GM12875 (cell line): Measurements from ENCODE around the gene ITGB1.

Experiments used
- H3K4me3 ChIP-seq: one replicate; pipeline ENCODE4 v1.5.1; 2011; ENCODE audit warnings: low read depth, low read length, control low read depth
- CTCF ChIP-seq: IDR thresholded peaks from 2 replicates; pipeline ENCODE4 v1.5.1; 2011; ENCODE audit warnings: low read depth, mild to moderate bottlenecking, control low read depth, inconsistent platforms, low read length, moderate library complexity, borderline replicate concordance; ENCODE audit not compliant: insufficient read depth

The ITGB1 gene

GRCh38 chr10:32940321-32941301 is 17.4 kb downstream of the ITGB1 start:
- H3K4me3 ChIP-seq = no peak overlapping the region
- no peak for TF ChIP-seq CTCF

DNA sequence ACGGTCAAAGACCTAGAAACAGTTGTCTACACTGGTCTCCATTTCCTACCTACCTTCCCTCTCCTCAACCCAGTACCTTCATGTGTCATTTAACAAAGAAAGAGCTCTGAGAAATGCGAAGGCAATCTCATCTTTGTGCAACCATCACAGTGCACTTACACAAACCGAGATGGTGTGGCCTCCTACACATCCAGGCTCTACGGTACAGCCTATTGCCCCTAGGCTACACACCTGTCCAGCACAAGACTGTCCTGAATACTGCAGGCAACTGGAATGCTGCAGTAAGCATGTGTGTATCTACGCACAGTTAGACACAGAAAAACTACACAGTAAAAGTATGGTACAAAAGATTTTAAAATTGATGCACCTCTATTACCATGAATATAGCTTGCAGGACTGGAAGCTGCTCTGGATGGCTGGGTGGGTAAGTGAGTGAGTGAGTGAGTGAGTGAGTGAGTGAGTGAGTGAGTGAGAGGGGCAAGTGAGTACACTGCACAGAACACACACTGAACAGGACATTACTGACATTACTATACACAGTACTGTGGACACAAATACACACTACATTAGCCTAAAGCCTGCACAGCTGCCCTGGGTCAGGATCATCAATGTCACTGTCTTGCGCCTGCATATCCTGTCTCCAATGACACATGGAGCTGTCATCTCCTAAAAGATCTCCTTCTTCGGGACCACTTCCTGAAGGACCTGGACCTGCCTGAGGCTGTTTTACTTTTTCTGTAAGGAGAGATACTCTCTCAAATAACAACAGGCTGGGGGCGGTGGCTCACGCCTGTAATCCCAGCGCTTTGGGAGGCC is 18.5 kb downstream of the ITGB1 start:
- no peak for TF ChIP-seq CTCF
- H3K4me3 ChIP-seq = no peak overlapping the region

- no peak for TF ChIP-seq CTCF
- no peak overlapping the region for H3K4me3 ChIP-seq
These were observed 19.4 kb downstream of the ITGB1 start for GRCh38 chr10:32938554-32939061.

DNA sequence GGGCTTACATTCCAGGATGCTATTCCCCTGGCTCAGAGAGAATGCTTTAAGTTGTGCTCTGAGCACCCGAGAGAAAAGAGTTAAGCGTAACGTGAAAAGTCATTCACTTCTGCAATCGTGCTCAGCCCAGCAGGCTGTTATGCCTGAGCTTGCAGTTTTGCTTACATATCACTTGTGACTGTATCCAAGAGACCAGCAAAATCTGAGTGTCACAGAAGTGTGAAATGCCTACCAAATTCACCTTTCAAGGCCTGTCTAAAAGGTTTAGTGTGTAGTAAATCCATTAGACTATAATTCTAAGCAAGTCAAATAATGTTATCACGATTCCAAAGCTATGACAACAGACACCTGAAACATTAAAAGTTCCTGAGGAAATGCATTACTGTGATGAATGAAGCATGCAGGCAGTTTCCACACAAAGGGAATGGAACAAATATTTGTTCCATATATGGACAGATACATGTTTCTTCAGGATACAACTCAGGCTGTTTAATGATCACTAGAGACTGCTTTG is 20.1 kb downstream of the ITGB1 start:
- no peak for TF ChIP-seq CTCF
- no peak overlapping the region for H3K4me3 ChIP-seq

GRCh38 chr10:32932225-32932729 is 25.8 kb downstream of the ITGB1 start:
- no peak overlapping the region for H3K4me3 ChIP-seq
- no peak for TF ChIP-seq CTCF

DNA sequence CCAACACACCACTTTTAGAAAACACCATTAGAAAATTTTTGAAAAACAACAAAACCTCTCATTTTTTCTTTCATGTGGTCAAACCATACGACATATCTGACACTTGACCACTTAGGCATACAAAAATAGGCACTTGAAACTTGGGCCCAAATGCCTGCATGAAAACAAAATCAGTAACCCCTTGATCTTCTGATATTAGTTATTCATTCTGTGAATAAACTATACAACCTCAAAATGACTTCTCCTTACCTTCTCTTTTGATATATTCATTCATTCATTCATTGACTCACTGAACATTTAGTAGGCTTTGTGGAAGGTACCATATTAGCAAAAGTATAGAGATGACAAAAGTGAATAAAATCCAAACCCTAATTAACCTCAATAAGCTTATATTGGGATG is 26.4 kb downstream of the ITGB1 start:
- TF ChIP-seq CTCF = no peak
- H3K4me3 ChIP-seq = no peak overlapping the region
